ENCODE results near the gene NPC1. TPM values are rescaled to one million over a fixed set of nuclear protein-coding genes. Genes with fewer than 3 reads are reported as not detected.

Gene NPC1
- total RNA-seq, 1 experiment from 2014 or later = 38.3 TPM

- Mint-ChIP-seq H3K36me3 (no peaks in the 10 kb centered on the region), H3K4me1 (no peaks in the 10 kb centered on the region), H3K27ac (no peak overlapping the region), H3K4me3 (no peak overlapping the region), H3K9me3 (no peaks in the 10 kb centered on the region), H3K27me3 (ENCODE audit: low read depth) (no peaks in the 10 kb centered on the region)
- no peak for DNase-seq (ENCODE audit: low spot score)
- TF ChIP-seq NFE2L1 (CRISPR knock-in tag; IDR thresholded peaks at IDR 0.05) (no peak), MYBL2 (CRISPR knock-in tag; IDR thresholded peaks at IDR 0.05) (no peak), FOXP4 (CRISPR knock-in tag; IDR thresholded peaks at IDR 0.05) (no peak), ZNF425 (CRISPR knock-in tag; conservative IDR thresholded peaks at IDR 0.05) (no peak), GRHL2 (CRISPR knock-in tag; IDR thresholded peaks at IDR 0.05; ENCODE audit: insufficient replicate concordance, severe bottlenecking) (no peak), ESRRA (CRISPR knock-in tag; IDR thresholded peaks at IDR 0.05; ENCODE audit: borderline replicate concordance) (no peak), ARID4B (CRISPR knock-in tag; IDR thresholded peaks at IDR 0.05; ENCODE audit: borderline replicate concordance) (no peak), ZNF512 (CRISPR knock-in tag; IDR thresholded peaks at IDR 0.05; ENCODE audit: borderline replicate concordance) (no peak), FOXJ3 (CRISPR knock-in tag; IDR thresholded peaks at IDR 0.05; ENCODE audit: borderline replicate concordance) (no peak), ZNF396 (CRISPR knock-in tag; IDR thresholded peaks at IDR 0.05; ENCODE audit: borderline replicate concordance) (no peak), JUN (CRISPR knock-in tag; IDR thresholded peaks at IDR 0.05) (no peak), KAT7 (CRISPR knock-in tag; IDR thresholded peaks at IDR 0.05; ENCODE audit: borderline replicate concordance) (no peak), USF2 (CRISPR knock-in tag; IDR thresholded peaks at IDR 0.05) (no peak), FOXK1 (CRISPR knock-in tag; IDR thresholded peaks at IDR 0.05) (no peak), ZNF317 (CRISPR knock-in tag; IDR thresholded peaks at IDR 0.05; ENCODE audit: borderline replicate concordance, low read depth) (no peak), IRF2 (CRISPR knock-in tag; IDR thresholded peaks at IDR 0.05; ENCODE audit: borderline replicate concordance, low read depth) (no peak), ZNF121 (CRISPR knock-in tag; IDR thresholded peaks at IDR 0.05) (no peak)
- POLR2A ChIA-PET = no interaction called here
- CTCF ChIA-PET = no interaction called here
- no peak for ATAC-seq
Observed at GRCh38 chr18:23595591-23595990, 9.3 kb upstream of the NPC1 start.
